HEK293 (cell line): Measurements from ENCODE around the gene HAO2.

Experiments used
- CTCF ChIA-PET: fragments of 350-600 bp; formaldehyde crosslinking; extraction: SDS; loops from one replicate; lab custom pipeline; 2021; ENCODE audit warnings: antibody characterized with exemption; lab: Yijun Ruan, JAX
- POLR2A ChIA-PET: fragments of 300-600 bp; formaldehyde crosslinking; extraction: SDS; loops from one replicate; lab custom pipeline; 2020; ENCODE audit warnings: antibody characterized with exemption, inconsistent platforms; lab: Yijun Ruan, JAX
- H3K27ac ChIP-seq: fragments of 200-500 bp; sonication (Bioruptor generic); 2 replicates; pipeline ENCODE4 v1.5.1; 2014; ENCODE audit warnings: low read depth, low read length, control low read depth, inconsistent platforms; ENCODE audit errors: extremely low read depth
- H3K36me3 ChIP-seq, 2 experiments: fragments of 200-500 bp in 1 of 2; sonication (Bioruptor generic) in 1 of 2; 1 replicate in 1 of 2; 2 replicates in 1 of 2; pipeline ENCODE4 v1.5.1; 2014 to 2017; ENCODE audit warnings: inconsistent platforms in 2 of 2, low read length in 2 of 2; ENCODE audit not compliant: control insufficient read depth in 2 of 2, insufficient read depth in 1 of 2
- H3K4me1 ChIP-seq: fragments of 200-500 bp; sonication (Bioruptor generic); 2 replicates; pipeline ENCODE4 v1.5.1; 2014; ENCODE audit warnings: mild to moderate bottlenecking, low read length, inconsistent platforms; ENCODE audit not compliant: control insufficient read depth, insufficient read depth
- H3K4me3 ChIP-seq: 2 replicates; pipeline ENCODE4 v1.5.1; 2011; ENCODE audit warnings: low read depth, mild to moderate bottlenecking, control low read depth, low read length, moderate library complexity
- H3K9me3 ChIP-seq: fragments of 200-500 bp; sonication (Bioruptor generic); 2 replicates; pipeline ENCODE4 v1.5.1; 2014; ENCODE audit warnings: low read depth, low read length, inconsistent platforms; ENCODE audit not compliant: control insufficient read depth, insufficient read depth
- AEBP2 ChIP-seq: fragments of 450-650 bp; formaldehyde crosslinking; IDR thresholded peaks from 2 replicates; pipeline ENCODE4 v1.5.1; 2016; ENCODE audit warnings: missing biosample characterization, missing genetic modification characterization, borderline replicate concordance
- GLI2 ChIP-seq: fragments of 450-650 bp; formaldehyde crosslinking; IDR thresholded peaks from 2 replicates; pipeline ENCODE4; 2017; ENCODE audit warnings: missing biosample characterization, missing genetic modification characterization, low read depth, borderline replicate concordance
- GLI4 ChIP-seq: fragments of 450-650 bp; formaldehyde crosslinking; IDR thresholded peaks from 2 replicates; pipeline ENCODE4 v1.5.1; 2016; ENCODE audit warnings: missing biosample characterization, missing genetic modification characterization
- GLIS1 ChIP-seq: fragments of 450-650 bp; formaldehyde crosslinking; IDR thresholded peaks from 2 replicates; pipeline ENCODE4 v1.5.1; 2016; ENCODE audit warnings: missing biosample characterization, missing genetic modification characterization
- KLF8 ChIP-seq: fragments of 450-650 bp; formaldehyde crosslinking; IDR thresholded peaks from 2 replicates; pipeline ENCODE4 v1.5.1; 2016; ENCODE audit warnings: missing biosample characterization, missing genetic modification characterization
- OSR2 ChIP-seq: fragments of 450-650 bp; formaldehyde crosslinking; IDR thresholded peaks from 2 replicates; pipeline ENCODE4 v1.5.1; 2016; ENCODE audit warnings: missing biosample characterization, missing genetic modification characterization
- SALL2 ChIP-seq: fragments of 450-650 bp; formaldehyde crosslinking; IDR thresholded peaks from 2 replicates; pipeline ENCODE4 v1.5.0; 2017; ENCODE audit warnings: missing biosample characterization, mild to moderate bottlenecking, missing genetic modification characterization, borderline replicate concordance
- ZBTB10 ChIP-seq: fragments of 450-650 bp; formaldehyde crosslinking; IDR thresholded peaks from 2 replicates; pipeline ENCODE4 v1.5.1; 2016; ENCODE audit warnings: missing biosample characterization, missing genetic modification characterization
- ZNF132 ChIP-seq: fragments of 450-650 bp; formaldehyde crosslinking; IDR thresholded peaks from 2 replicates; pipeline ENCODE4 v1.5.1; 2017; ENCODE audit warnings: missing biosample characterization, missing genetic modification characterization, borderline replicate concordance
- ZNF146 ChIP-seq: fragments of 450-650 bp; formaldehyde crosslinking; IDR thresholded peaks from 2 replicates; pipeline ENCODE4 v1.5.1; 2016; ENCODE audit warnings: missing biosample characterization, missing genetic modification characterization
- ZNF341 ChIP-seq: fragments of 450-650 bp; formaldehyde crosslinking; IDR thresholded peaks from 2 replicates; pipeline ENCODE4; 2016; ENCODE audit warnings: low read depth, missing biosample characterization, missing genetic modification characterization
- ZNF416 ChIP-seq: fragments of 450-650 bp; formaldehyde crosslinking; IDR thresholded peaks from 2 replicates; pipeline ENCODE4 v1.5.1; 2016; ENCODE audit warnings: missing biosample characterization, missing genetic modification characterization
- ZNF514 ChIP-seq: fragments of 450-650 bp; formaldehyde crosslinking; IDR thresholded peaks from 2 replicates; pipeline ENCODE4 v1.5.1; 2016; ENCODE audit warnings: missing biosample characterization, missing genetic modification characterization
- ZNF529 ChIP-seq: fragments of 450-650 bp; formaldehyde crosslinking; IDR thresholded peaks from 2 replicates; pipeline ENCODE4 v1.5.1; 2017; ENCODE audit warnings: missing genetic modification characterization, missing biosample characterization; ENCODE audit not compliant: insufficient replicate concordance
- ZNF654 ChIP-seq: fragments of 450-650 bp; formaldehyde crosslinking; IDR thresholded peaks from 2 replicates; pipeline ENCODE4 v1.5.1; 2016; ENCODE audit warnings: low read depth, missing biosample characterization, missing genetic modification characterization
- ZNF76 ChIP-seq: fragments of 450-650 bp; formaldehyde crosslinking; IDR thresholded peaks from 2 replicates; pipeline ENCODE4; 2016; ENCODE audit warnings: low read depth, missing biosample characterization, missing genetic modification characterization, borderline replicate concordance
- ZSCAN30 ChIP-seq: fragments of 450-650 bp; IDR thresholded peaks from 2 replicates; pipeline ENCODE4 v1.5.1; 2018; ENCODE audit warnings: missing biosample characterization, mild to moderate bottlenecking, missing genetic modification characterization, moderate library complexity
- ZSCAN4 ChIP-seq: fragments of 450-650 bp; formaldehyde crosslinking; IDR thresholded peaks from 2 replicates; pipeline ENCODE4 v1.5.1; 2017; ENCODE audit warnings: missing biosample characterization, missing genetic modification characterization
- ZSCAN5A ChIP-seq: fragments of 450-650 bp; formaldehyde crosslinking; IDR thresholded peaks from 2 replicates; pipeline ENCODE4 v1.5.1; 2016; ENCODE audit warnings: missing biosample characterization, missing genetic modification characterization
- TF ChIP-seq, protein P1 (sequence below): fragments of 450-650 bp; formaldehyde crosslinking; IDR thresholded peaks from 2 replicates; pipeline ENCODE4 v1.5.1; 2017; ENCODE audit warnings: missing biosample characterization, missing genetic modification characterization
- TF ChIP-seq, protein P2 (sequence below): fragments of 450-650 bp; formaldehyde crosslinking; IDR thresholded peaks from 2 replicates; pipeline ENCODE4 v1.5.1; 2016; ENCODE audit warnings: missing biosample characterization, missing genetic modification characterization
- TF ChIP-seq, protein P3 (sequence below): fragments of 450-650 bp; formaldehyde crosslinking; IDR thresholded peaks from 2 replicates; pipeline ENCODE4 v1.5.1; 2016; ENCODE audit warnings: missing biosample characterization, missing genetic modification characterization

Gene HAO2

DNA sequence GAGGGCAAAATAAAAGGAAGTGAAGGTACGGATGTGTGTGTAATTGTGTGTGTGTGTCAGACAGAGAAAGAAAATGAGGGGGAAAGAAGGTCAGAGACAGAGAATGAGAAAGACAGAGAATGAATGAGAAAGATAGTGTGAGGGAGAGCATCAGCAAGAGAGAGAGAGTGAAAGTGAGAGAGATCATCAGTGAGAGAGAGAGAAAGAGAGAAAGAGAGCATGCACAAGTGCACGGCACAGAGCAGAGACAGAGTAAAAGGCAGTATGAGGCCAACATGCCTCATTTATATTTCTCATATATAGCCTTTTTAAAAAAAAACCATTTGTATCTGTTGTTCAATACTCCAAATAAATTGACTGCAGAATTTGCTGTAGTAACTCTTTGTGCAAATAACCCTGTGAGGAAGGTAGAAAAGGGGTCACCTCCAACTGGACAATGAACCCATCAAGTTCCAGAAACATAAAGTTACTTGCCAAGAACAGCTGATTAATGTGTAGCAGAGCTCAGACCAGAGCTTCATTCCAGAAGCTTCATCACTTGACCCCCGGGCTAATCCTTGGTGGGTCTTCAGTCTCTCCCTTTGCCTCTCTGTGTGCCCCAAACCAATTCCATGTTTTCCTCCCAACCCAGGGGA lies 47.5 kb downstream of the HAO2 start (continued):
- TF ChIP-seq ZBTB10 (tag by site-specific recombination), result no peak
- TF ChIP-seq, protein P1, sequence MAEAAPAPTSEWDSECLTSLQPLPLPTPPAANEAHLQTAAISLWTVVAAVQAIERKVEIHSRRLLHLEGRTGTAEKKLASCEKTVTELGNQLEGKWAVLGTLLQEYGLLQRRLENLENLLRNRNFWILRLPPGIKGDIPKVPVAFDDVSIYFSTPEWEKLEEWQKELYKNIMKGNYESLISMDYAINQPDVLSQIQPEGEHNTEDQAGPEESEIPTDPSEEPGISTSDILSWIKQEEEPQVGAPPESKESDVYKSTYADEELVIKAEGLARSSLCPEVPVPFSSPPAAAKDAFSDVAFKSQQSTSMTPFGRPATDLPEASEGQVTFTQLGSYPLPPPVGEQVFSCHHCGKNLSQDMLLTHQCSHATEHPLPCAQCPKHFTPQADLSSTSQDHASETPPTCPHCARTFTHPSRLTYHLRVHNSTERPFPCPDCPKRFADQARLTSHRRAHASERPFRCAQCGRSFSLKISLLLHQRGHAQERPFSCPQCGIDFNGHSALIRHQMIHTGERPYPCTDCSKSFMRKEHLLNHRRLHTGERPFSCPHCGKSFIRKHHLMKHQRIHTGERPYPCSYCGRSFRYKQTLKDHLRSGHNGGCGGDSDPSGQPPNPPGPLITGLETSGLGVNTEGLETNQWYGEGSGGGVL (tag by site-specific recombination), result no peak

GRCh38 chr1:119419109-119419508 lies 50.5 kb downstream of the HAO2 start:
- H3K27ac ChIP-seq, result no peak overlapping the region
- CTCF ChIA-PET, result no interaction called here
- H3K9me3 ChIP-seq, result no peaks in the 10 kb centered on the region
- POLR2A ChIA-PET, result no interaction called here
- TF ChIP-seq ZSCAN4 (tag by site-specific recombination) (no peak), ZSCAN5A (tag by site-specific recombination) (no peak), ZNF514 (tag by site-specific recombination) (no peak), ZNF654 (tag by site-specific recombination) (no peak), AEBP2 (tag by site-specific recombination) (no peak), ZNF416 (tag by site-specific recombination) (no peak), GLI2 (no peak), OSR2 (tag by site-specific recombination) (no peak)
- H3K4me3 ChIP-seq, result no peak overlapping the region
- no peaks in the 10 kb centered on the region for H3K36me3 ChIP-seq
- no peaks in the 10 kb centered on the region for H3K4me1 ChIP-seq

DNA sequence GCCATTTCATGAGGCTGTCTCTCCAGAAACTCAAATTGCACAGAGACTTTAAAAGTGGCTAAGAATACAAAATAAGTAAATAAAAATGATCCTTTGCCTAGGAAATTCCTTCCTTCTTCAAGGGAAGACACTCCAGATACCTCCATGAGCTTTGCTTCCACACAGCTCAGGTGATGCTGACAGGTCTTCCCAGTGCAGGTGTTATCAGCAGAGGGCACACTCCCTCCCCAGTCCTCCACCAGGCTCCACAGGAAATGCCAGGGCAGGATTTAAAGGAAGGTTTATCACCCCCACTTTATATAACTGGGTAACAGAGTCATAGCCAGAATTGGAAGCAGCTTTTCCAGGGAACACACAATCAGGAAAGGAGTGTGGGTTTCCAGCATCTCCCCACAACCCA lies 52.1 kb downstream of the HAO2 start:
- Histone ChIP-seq H3K4me3 (no peak overlapping the region), H3K4me1 (no peaks in the 10 kb centered on the region), H3K36me3 (no peaks in the 10 kb centered on the region), H3K27ac (no peak overlapping the region), H3K9me3 (no peaks in the 10 kb centered on the region)
- no peak for TF ChIP-seq ZNF341 (tag by site-specific recombination)
- TF ChIP-seq SALL2 (tag by site-specific recombination), result no peak
- TF ChIP-seq, protein P2, sequence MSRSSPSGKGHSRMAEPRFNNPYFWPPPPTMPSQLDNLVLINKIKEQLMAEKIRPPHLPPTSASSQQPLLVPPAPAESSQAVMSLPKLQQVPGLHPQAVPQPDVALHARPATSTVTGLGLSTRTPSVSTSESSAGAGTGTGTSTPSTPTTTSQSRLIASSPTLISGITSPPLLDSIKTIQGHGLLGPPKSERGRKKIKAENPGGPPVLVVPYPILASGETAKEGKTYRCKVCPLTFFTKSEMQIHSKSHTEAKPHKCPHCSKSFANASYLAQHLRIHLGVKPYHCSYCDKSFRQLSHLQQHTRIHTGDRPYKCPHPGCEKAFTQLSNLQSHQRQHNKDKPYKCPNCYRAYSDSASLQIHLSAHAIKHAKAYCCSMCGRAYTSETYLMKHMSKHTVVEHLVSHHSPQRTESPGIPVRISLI (tag by site-specific recombination), result no peak
- TF ChIP-seq KLF8, result no peak
- no peak for TF ChIP-seq ZSCAN30 (tag by site-specific recombination)
- TF ChIP-seq, protein P3, sequence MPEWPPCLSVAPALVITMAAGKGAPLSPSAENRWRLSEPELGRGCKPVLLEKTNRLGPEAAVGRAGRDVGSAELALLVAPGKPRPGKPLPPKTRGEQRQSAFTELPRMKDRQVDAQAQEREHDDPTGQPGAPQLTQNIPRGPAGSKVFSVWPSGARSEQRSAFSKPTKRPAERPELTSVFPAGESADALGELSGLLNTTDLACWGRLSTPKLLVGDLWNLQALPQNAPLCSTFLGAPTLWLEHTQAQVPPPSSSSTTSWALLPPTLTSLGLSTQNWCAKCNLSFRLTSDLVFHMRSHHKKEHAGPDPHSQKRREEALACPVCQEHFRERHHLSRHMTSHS (tag by site-specific recombination), result no peak
- no peak for TF ChIP-seq GLIS1 (tag by site-specific recombination)
- TF ChIP-seq ZNF529 (tag by site-specific recombination), result no peak
- no peak for TF ChIP-seq GLI4
- no peak for TF ChIP-seq ZNF76 (tag by site-specific recombination)
- TF ChIP-seq ZNF146 (tag by site-specific recombination), result no peak
- TF ChIP-seq ZNF132 (tag by site-specific recombination), result no peak
- ChIA-PET POLR2A (no interaction called here), CTCF (no interaction called here)
